ENCODE measurements around the gene ALPI.

ALPI gene

DNA sequence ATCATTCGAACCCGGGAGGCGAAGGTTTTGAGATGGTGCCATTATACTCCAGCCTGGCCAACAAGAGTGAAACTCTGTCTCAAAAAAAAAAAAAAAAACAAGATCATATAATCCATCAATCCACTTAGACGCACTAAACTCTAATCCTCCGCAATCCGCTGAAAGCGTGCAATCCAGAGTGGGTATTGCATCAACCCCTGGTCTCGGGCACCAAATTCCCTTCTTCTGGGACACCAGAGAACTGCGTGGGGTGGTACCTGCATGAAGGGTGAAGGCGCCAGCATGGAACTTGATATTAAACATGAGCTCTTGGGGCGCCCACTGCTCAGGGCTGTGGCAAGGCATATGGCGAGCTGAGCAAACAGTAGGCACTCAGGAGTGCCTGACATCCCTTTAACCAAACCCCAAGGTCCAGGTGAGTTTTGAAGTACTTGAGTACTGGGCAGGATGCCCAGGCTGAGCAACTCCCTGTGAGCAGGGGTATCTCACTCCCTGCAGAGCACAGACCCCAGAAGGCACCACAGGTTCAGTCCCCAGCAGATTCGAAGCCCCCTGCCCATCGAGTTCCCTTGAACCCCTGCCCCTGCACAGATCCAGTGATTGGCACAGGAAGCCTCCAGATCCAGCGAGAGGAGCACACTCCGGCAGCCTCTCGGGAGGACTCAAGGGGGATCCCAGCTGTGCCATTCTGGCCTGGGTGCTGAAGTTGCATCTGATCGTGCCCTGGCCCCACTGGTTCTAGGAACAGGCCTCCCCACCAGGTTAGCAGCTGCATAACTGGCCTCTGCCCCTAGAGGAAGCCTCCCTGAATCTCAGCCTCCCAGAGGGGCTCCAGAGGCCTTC lies 8.0 kb downstream of the ALPI start:
- no peak for DNase-seq (ENCODE audit: low read depth)

DNA sequence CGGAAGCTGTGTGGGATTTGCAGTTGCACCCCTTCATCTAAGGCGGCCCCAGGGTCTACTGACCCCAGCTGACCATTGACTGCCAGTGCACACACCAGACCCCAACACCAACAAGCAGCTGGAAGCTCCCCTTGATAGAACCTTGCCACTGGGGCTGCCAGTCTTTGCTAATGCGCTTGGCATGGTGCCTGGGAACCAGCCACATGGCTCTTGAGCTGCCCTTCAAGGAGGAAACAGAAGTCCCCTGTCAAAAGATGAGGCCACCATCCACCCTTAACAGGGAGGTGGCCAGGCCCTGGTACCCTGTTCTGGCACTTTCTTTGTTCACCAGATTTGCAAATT lies 8.6 kb downstream of the ALPI start:
- DNase-seq (ENCODE audit: low read depth): no peak

DNA sequence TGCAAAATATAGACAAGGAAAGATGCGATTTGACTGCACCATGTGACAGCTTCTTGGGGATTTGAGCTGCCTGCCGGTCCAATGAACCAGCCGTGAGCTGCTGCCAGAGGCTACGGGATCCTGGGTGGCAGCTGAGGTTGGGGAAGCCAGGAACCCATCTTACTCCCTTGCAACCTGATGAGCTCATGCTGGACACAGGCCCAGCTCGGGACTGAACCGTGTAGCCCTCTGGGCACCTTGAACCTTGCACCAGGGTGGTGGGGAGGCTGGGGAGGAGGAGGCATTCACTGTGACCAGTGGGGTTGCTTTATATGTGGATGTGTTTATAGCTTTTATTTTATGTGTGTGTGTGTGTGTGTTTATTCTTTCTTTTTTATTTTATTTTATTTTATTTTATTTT lies 9.1 kb downstream of the ALPI start:
- no peak for DNase-seq (ENCODE audit: low read depth)

GRCh38 chr2:232466221-232466620 lies 10.3 kb downstream of the ALPI start:
- DNase-seq (ENCODE audit: low read depth): no peak

DNA sequence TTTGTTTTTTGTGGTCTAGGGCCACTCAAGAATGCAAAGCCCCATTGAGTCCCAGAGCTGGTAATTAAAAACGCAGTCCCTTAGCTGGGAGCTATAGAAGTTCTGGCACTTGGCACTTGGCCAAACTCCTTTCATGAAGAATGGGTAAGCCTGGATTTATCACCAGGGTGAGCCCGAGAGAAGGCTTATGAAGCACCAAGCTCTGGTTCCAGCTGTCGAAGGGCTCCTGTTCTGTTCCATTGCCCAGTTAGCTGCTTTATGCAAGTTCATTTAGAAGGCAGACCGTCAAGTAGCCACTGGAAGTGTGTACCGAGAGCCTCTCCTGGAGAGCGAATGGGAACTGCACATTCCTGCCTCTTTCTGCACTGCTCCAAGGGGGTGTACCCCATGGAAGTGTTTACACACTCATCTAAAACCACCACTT lies 17.5 kb downstream of the ALPI start:
- DNase-seq (ENCODE audit: low read depth): no peak

DNA sequence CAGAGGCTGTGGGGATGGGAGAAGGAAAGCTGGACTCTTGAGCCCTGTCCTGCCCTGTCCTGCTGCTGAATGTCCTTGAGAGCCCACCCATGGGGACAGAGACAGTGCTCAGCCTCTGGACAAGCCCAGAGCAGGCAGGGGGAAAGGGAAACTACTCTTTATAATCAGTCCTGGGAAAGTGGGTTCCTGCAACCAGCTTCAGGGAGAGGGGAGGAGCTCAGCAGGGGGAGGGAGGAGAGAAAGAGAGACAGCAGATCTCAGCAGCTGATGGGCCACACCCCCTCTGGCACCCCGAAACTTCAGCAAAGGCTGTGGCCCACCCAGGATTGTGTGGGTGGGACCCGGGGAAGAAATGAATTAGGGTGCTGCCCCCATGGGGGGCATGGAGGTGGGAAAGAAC lies 20.1 kb downstream of the ALPI start:
- no peak for DNase-seq (ENCODE audit: low read depth)

DNA sequence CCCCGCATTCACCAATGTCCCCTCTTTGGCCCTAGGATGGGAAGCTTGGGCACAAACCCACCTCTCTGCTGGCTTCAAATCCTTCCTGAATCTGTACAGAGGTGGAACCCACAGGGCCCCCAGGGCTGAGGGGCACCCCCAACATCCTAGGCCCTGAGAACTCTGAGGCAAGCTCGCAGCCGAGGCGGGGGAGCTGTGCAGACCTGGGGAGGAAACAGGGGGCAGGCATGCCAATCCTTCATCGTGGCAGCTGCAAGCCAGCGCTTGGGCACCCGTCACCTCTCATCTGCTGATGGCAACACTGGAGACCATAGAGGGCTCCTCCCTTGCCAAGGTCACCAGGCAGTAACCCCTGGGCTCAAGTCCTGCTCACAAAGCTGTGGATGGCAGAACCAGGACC lies 20.8 kb downstream of the ALPI start:
- DNase-seq (ENCODE audit: low read depth): no peak

DNA sequence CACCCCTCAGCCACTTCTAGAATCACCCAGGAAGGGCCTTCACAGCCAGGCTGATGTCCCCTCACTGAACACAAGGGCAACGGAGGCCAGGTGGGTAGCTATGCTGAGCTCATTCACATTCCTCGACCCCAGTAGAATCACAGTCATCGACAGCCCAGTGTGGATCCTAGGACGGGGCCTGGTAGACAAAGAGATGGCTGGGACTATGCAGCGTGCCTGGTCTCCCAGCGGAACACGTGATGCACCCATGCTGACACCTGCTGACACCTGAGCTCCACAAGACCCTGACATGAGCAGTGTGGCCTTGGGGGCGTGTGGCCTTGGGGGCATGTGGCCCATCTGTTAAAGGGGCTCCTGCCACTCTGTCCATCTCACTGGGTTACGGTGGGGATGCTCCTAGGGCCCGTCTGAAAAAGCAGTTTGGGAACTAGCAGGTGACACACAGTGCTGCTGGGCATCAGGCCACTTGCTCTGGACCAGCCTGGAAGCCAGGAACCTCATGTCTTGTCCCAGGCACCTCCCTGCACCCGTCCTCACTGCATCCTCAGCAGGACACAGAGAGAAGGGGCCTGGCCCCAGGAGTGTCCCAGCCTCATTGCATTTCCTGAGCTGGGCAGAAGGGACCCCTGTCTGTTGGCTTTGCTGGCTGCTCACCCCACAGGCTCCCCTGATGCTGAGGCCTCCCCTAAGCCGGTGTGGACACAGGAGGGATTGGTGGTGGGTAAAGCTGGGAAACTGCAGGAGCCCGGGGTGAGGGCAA lies 22.0 kb downstream of the ALPI start:
- no peak for DNase-seq (ENCODE audit: low read depth)

- DNase-seq (ENCODE audit: low read depth): no peak
These were observed 22.8 kb downstream of the ALPI start for GRCh38 chr2:232478571-232479340.

DNA sequence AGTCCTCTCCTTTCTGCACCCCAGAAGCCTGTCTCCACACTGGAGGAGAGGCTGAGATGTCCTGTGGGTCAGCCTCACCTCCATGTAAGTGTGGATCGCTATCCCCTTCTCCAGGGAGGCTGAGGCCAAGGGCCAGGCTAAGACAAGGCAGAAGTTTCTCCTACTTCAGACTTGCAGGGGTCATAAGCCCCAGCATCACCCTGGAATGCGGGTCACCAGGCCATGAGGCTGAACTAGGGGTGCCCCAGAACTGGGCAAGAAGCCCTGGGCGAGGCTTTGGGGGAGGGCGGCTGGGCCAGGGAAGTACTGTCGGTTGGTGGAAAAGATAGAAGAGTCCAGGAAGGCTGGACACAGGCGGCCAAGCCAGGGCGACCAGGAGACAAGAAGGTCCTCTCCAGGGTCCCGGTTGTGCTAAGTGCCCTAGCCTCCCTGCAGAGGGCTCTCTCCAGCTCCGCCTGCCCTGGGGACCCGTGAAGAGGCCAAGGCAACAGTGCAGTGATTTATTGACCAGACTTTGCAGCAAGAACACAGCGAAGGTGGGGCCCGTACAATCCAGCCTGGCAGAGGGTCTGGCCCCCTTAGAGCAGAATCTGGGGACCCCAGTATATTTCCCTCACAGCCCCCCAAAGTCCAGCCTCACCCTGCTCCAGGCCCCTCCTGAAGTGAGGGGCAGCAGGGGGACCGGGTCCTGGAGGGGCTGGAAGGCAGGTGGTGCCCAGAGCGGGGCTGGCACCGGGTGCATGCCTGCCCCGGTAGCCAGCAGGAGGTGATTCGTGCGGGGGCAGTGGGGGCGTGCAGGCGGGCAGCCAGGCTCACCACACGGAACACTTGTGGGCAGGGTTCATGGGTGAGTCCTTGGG lies 23.6 kb downstream of the ALPI start:
- DNase-seq (ENCODE audit: low read depth): no peak

- DNase-seq (ENCODE audit: low read depth): no peak
These were observed 24.5 kb downstream of the ALPI start for GRCh38 chr2:232480201-232481190.

DNA sequence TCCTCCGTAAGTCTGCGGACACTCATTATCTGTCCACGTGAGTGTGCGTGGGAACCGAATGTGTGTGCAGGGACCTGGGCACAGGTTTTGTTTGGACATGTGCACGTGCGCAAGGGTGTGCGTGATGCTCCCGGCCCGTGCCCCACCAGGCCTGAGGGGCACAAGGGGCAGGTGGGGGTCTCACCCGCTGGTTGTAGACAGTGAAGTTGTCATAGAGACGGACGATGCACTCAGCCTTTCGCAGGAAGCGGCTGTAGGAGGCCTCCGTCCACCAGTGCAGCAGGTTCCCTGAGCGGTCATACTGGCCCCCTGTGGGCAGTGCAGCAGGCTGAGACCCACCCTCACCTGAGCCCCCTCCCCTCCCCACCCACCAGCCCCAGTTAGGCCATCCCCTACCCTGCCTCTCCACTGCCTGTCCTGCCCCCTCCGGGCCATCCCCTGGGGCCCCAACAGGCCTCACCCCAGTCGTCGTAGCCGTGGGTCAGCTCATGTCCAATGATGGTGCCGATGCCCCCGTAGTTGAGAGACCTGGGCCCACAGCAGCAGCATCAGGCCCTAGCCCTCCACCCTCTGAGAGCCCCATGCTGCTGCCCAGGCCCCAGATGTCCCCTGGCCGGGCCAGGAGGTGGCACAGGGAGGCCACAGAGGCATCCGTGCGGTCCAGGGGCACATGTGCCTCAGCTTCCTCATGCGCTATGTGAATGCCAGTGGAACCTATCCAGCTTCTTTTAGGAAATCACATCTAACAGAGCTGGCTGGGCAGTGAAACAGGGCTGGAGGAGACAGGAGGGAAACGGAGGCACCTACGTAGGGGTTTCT lies 25.6 kb downstream of the ALPI start:
- DNase-seq (ENCODE audit: low read depth): no peak

- no peak for DNase-seq (ENCODE audit: low read depth)
These were observed 26.6 kb downstream of the ALPI start for GRCh38 chr2:232482301-232483238.

DNA sequence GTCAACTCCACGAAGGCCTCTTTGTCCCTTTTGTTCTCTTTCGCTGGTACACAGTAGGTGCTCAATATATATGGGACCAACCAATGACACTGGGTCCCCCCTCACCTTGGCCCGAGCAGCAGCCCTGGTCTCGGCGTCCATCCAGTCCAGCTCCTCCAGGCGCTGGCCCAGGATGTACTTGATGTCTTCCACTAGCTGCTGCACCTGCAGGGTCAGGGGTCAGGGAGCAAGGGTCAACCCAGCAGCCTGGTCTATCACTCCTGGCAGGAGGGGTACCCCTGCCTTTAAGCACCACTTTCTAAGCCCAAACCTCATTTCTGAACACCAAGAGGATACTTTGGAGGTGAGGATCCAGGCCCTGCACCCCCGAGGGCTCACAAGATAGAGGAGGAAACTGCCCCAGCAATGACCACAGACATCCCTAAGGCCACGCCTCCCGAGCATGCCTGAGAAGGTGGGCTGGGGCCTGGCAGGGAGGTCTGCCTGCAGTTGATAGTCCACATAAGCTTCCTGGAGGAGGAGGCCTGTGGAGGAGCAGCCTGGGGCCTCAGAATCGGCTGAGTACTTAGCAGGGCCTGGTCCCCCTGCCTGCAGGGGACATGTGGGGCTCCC lies 27.5 kb downstream of the ALPI start:
- DNase-seq (ENCODE audit: low read depth): no peak

DNA sequence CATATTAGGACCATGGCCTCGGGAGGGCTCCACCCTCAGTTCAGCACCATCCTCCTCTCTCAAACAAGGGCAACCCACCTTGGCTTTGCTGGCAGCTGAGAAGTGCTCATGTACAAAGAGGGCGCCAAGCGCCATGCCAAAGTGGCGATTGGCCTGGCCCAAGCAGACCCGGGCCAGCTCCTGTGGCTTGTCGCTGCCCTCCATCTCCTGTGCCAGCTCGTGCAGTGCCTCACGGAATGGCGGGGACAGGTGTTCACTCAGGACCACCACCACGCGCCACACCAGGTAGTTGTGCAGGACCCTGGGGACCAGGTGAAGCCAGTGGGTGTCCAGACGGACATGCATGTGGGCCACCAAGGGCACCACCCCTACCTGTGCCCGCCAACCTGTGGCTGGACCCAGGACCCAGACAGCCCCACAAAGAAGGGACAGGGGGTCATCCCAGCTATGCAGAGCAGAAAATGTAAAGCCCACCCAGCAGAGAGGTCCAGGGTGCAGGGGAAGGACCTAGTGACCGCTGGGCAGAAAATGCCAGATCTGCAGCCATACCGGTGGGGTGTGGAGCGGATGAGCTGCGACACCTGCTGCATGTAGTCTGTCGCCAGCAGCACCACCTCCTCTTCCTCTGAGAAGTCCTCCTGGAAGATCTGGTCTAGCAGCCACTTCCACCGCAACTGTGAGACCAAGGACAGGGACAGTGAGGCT lies 28.1 kb downstream of the ALPI start:
- no peak for DNase-seq (ENCODE audit: low read depth)

GRCh38 chr2:232484628-232485347 lies 28.8 kb downstream of the ALPI start:
- DNase-seq (ENCODE audit: low read depth): no peak

DNA sequence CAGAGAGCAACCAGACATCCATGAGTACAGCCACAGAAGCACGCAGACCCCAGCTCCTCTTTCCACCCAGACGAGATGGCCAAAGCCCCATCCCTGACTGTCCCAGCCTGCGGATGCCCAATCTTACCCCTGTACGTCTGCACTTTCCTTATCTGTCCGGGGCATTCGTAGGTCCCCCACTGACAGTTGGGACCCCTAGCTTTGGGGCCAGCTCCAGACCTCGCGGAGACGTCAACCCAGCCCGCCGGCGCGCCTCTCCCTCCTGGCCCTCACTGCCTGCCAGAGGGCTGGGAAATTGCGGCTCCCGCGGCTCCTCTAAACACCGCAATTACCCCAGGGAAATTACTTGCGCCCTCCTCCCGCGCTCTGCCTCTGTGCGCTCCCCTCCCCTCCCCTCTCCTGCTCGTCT lies 29.4 kb downstream of the ALPI start:
- DNase-seq (ENCODE audit: low read depth): no peak

Measured in fibroblast of gingiva (primary cell).